ENCODE data around the gene THOC6.
"Not testable (repeated sequence)": the region's sequence is repeated elsewhere in the genome, so short reads cannot be mapped to it uniquely, and the experiment has no call there.

THOC6 gene

DNA sequence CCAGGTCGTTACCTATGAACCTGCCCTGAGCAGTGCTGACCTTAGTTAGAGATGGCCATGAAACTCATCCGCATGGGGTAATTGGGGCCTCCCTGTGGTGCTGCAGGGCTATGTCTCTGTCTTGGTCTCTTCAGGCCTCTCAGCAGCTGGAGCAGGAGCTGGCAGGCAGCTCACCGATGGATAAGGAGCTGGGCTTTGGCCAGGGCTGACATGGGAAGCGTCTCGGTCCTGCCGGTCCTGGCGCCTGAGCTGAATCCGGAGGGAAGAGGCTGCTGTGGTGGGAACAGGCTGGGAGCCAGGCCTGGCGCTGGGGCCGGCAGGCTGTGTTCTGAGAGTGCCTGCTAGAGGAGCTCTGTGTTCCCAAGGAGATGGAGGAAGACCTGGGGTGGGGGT is 51.7 kb downstream of the THOC6 start:
- no peak for DNase-seq

DNA sequence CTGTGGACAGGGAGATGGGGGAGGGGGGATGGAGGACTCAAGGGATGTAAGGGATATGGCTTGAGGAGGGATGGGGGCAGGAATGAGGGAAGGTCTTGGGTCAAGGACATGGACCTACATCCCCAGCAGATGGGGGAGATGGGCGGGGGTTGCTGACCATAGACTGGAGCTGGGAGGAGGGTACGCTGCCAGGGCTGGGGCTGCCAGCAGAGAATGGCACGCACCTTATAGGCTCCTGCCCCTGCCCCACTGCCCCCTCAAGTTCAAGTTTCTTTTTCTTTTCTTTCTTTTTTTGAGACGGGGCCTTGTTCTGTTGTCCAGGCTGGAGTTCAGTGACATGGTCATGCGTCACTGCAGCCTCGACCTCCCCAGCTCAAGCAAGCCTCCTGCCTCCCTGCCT is 52.1 kb downstream of the THOC6 start:
- DNase-seq = not testable (repeated sequence)

DNA sequence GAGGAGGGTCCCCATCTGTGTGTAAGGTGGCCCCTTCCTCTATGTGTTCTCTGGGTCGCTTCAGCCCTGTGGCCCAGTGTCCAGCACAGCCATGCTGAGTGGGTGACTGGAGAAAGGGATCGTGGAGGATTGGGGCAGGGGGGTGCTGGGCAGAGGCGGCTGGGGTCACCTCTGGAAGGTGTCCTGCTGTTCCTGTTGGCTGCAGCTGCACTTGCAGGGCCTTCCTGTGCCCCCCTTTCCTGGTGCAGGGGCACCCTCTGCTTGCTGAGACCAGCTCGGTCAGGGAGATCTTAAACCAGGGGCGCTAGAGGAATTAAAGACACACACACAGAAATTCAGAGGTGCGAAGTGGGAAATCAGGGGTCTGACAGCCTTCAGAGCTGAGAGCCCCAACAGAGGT is 52.7 kb downstream of the THOC6 start:
- no peak for DNase-seq
